Natural killer cell treated with Interleukin-12 subunit alpha and Interleukin-12 subunit beta and Interleukin-15 and Interleukin-18, amount 100 ng/mL, for 72 hours (primary cell): ENCODE results near the gene AGTPBP1. TPM values are rescaled to one million over a fixed set of nuclear protein-coding genes. Genes with fewer than 3 reads are reported as not detected.

Experiments
- ATAC-seq, 2 donors: fragments of 150-1000 bp; cut with Tn5 transposase in 1 of 2; sonication (Bioruptor Pico), chemical (Tn5 transposase) in 1 of 2; 2 replicates each; pipeline ENCODE4 v1.10.0; 2021
- DNase-seq: peaks from one replicate; pipeline ENCODE4 v3.0.0; 2022; ENCODE audit warnings: low spot score
- H3K27ac Mint-ChIP-seq, 2 donors: 1 replicate in 1 of 2; 2 replicates in 1 of 2; pipeline ENCODE4 v1.8.0; 2022; ENCODE audit warnings: mixed read lengths in 2 of 2, mild to moderate bottlenecking in 1 of 2, moderate library complexity in 1 of 2
- H3K27me3 Mint-ChIP-seq, 2 donors: 1 replicate in 1 of 2; 2 replicates in 1 of 2; pipeline ENCODE4 v1.8.0; 2022; ENCODE audit warnings: mixed read lengths in 2 of 2
- H3K36me3 Mint-ChIP-seq: one replicate; pipeline ENCODE4 v1.8.0; 2022; ENCODE audit warnings: mixed read lengths
- H3K4me1 Mint-ChIP-seq, 2 donors: 1 replicate in 1 of 2; 2 replicates in 1 of 2; pipeline ENCODE4 v1.8.0; 2022; ENCODE audit warnings: low read depth in 2 of 2, mixed read lengths in 2 of 2, mild to moderate bottlenecking in 1 of 2
- H3K4me3 Mint-ChIP-seq: one replicate; pipeline ENCODE4 v1.8.0; 2022; ENCODE audit warnings: mixed read lengths
- H3K9me3 Mint-ChIP-seq: 2 replicates; pipeline ENCODE4 v1.8.0; 2022; ENCODE audit warnings: mixed read lengths
- total RNA-seq, 2 donors: library from RNA; stranded (reverse); gene quantifications; one replicate each; pipeline ENCODE4 v1.2.3, GENCODE V29; 2022

The AGTPBP1 gene
- total RNA-seq, 2 donors from 2014 or later = 41.1 to 49.6 TPM

DNA sequence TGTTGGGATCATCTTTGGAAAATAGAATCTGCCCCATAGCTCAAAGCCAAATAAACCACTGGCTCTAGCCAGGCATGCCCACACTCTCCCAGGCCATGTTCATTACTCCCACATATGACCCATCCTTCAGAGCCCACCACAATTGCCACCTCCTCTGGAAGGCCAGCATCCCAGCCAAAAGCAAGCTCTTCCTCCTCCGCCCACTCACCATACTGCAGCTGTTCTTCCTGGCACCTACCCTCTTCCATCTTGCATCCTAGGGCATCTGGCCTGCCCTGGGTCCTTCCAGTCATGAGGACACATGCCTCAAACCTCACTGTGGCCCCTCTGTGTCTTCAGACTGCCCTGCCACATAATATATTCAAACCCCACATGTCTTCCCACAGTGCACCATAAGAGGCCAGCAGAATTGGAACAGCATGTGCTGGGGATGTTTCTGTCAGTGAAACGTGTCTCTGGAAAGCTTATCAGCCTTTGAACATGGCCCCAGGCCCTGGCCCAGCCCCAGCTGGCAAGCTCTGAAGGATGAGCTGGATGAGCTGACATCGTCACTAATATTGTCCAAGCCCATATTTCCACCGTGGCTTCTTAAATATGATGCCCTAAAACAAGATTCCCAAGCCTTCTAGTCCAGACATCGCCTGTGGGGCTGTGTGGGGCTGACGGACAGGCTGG is 230.8 kb downstream of the AGTPBP1 start:
- Mint-ChIP-seq H3K4me3 (no peak overlapping the region), H3K9me3 (no peaks in the 10 kb centered on the region), H3K36me3 (no peaks in the 10 kb centered on the region), H3K27ac (no peak overlapping the region), H3K4me1 (peaks cover 0 to 3% of the 10 kb centered on the region in 2 donors), H3K27me3 (peaks cover 32 to 47% of the 10 kb centered on the region in 2 donors)
- ATAC-seq (no peak), DNase-seq (no peak)

DNA sequence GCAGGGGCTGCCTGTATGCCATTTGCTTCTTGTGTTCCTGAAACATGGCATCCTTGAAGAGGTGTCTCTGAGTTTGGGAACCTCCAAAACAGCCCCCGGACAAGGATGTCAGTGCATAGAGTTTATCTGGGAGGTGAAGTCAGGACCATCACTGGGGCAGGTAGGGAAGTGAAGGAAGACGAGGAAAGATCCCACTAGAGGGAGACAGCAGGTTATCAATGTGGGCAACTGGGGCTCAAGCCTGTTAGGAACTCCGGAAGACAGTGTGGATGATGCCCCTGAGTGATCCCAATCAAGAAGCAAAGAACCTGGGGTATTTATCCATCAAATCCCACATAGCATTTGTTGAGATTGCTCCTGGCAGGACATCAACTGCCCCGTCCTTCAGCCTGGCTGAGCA is 233.1 kb downstream of the AGTPBP1 start:
- no peak for DNase-seq
- H3K27ac Mint-ChIP-seq = no peak overlapping the region
- no peaks in the 10 kb centered on the region for H3K9me3 Mint-ChIP-seq
- no peak overlapping the region for H3K4me3 Mint-ChIP-seq
- peaks cover 6 to 12% of the 10 kb centered on the region in 2 donors for H3K4me1 Mint-ChIP-seq
- H3K36me3 Mint-ChIP-seq = no peaks in the 10 kb centered on the region
- no peak for ATAC-seq
- peaks cover 35 to 44% of the 10 kb centered on the region in 2 donors for H3K27me3 Mint-ChIP-seq

DNA sequence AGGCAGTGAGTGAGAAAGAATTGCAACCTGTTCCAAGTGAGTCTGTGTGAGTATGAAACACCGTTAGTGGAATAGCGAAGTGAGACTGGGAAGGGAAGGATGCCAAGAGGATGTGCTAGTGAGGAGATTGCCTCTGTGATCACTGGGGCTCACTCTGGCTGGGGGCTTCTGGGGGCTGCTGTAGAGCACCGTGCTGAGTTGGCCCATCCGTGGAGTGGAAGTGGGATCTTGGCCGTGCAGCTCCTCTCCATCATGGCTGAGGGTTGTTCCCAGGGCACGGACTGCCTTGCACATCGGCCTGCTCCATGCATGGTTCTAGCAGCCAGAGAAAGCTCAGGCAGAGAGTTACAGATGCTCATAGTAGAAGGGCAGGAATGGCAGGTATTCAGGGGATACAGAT is 236.1 kb downstream of the AGTPBP1 start:
- H3K4me1 Mint-ChIP-seq = peaks cover 19 to 28% of the 10 kb centered on the region in 2 donors
- H3K27me3 Mint-ChIP-seq = peaks cover 36 to 51% of the 10 kb centered on the region in 2 donors
- ATAC-seq = no peak
- no peak overlapping the region for H3K4me3 Mint-ChIP-seq
- H3K9me3 Mint-ChIP-seq = peaks cover 2% of the 10 kb centered on the region
- H3K27ac Mint-ChIP-seq = no peak overlapping the region
- peaks cover 6% of the 10 kb centered on the region for H3K36me3 Mint-ChIP-seq
- DNase-seq = no peak

DNA sequence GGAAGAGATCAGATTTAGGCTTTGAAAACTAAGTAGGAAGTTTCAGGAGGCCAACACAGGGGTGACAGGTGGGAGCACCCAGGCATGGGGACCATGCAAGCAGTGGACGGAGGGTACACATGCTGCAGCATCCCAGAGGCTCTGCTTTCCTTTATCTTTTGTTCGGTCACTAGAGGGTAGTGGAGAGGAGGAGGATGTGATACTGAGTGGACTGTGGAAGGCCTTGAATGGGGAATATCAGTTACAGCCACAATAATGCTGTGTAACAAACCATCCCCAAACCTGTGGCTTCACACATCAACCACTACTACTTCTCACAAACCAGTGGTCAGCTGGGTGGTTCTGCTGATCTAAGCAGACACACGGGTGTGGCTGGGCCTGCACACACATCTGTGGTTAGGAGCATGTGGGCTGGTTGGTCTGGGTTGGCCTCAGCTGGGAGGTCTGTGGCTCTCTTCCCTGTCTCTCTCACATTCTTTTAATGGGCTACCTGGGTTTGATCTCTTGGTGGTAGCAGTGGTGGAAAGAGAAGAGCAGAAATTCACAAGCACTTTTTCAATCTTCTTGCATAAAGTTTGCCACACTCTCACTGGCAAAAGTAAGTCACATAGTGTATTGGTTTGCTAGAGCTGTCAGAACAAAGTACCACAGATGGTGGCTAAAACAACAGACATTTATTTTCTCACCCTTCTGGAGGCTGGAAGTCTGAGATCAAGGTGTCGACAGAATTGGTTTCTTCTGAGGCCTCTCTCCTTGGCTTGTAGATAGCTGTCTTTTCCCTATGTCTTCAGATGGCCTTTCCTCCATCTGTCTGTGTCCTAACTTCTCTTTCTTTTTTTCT is 238.7 kb downstream of the AGTPBP1 start:
- DNase-seq (no peak), ATAC-seq (peak; percentile 71)
- Mint-ChIP-seq H3K4me3 (no peak overlapping the region), H3K27me3 (peaks cover 44 to 56% of the 10 kb centered on the region in 2 donors), H3K9me3 (peaks cover 2% of the 10 kb centered on the region), H3K4me1 (peaks cover 19 to 28% of the 10 kb centered on the region in 2 donors), H3K27ac (no peak overlapping the region), H3K36me3 (peaks cover 6% of the 10 kb centered on the region)

DNA sequence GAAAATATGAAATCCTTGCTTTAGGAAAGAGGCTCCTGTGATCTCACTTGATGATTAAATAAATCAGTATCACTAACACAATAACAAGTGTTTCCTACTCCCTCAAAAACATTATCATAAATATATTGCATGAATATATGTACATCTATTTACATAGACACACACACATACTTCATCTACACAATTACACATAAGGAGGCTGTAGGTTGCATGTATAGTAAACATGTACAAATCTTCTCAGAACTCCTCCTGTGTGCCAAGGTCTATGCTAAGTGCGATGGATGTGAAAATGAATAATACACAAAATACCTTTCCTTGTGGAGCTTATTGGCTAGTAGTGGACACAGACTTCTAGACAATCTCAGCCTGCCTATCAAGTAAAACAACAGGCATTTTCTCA is 239.9 kb downstream of the AGTPBP1 start:
- Mint-ChIP-seq H3K9me3 (peaks cover 2% of the 10 kb centered on the region), H3K4me1 (peaks cover 19 to 28% of the 10 kb centered on the region in 2 donors), H3K36me3 (peaks cover 7% of the 10 kb centered on the region), H3K27me3 (peaks cover 47 to 56% of the 10 kb centered on the region in 2 donors), H3K27ac (peak overlapping the region in 1 of 2 donors; percentile 24), H3K4me3 (no peak overlapping the region)
- ATAC-seq = no peak
- no peak for DNase-seq

DNA sequence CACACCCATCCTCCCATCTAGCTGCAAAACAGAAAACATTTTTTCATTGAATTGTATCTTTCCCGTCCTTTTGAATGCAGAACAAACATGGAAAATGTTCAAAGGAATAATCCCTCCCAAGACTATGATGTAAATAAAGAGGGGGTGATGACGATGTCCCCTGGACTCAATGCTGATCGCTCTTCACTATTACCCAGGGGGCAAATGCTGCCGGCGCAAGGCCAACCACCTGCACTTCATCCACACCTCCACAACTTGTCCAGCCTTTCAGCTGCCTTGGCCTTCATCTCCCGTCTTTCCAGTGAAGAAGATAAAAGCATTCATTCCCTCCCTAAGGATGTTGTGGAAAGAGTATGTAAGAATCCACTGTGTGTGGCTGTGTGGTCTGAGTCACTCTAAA is 240.3 kb downstream of the AGTPBP1 start:
- H3K27me3 Mint-ChIP-seq = peaks cover 50 to 59% of the 10 kb centered on the region in 2 donors

More for the DNA sequence above, 240.3 kb downstream of the AGTPBP1 start:
- ATAC-seq = no peak
- DNase-seq = no peak
- Mint-ChIP-seq H3K27ac (peak overlapping the region in 1 of 2 donors; percentile 24), H3K4me3 (no peak overlapping the region), H3K36me3 (peaks cover 11% of the 10 kb centered on the region), H3K9me3 (peaks cover 2% of the 10 kb centered on the region), H3K4me1 (peaks cover 19 to 28% of the 10 kb centered on the region in 2 donors)

Other genes starting within 250 kb of the AGTPBP1 start
- gene NAA35, start 199.2 kb upstream of the AGTPBP1 start, total RNA-seq = 10 to 100 TPM; 26.7 to 33.7 TPM